K562 (cell line): ENCODE data around the gene TIMP2. TPM values are rescaled to one million over a fixed set of nuclear protein-coding genes. Genes with fewer than 3 reads are reported as not detected.
A peak's percentile ranks its signal among the peaks of the same experiment; 100 is the strongest.

Experiments
- ATAC-seq: fragments of 200-7000 bp; cut with Tn5 transposase; 3 replicates; pipeline ENCODE4 v1.9.1; 2020; ENCODE audit warnings: moderate library complexity
- BruUV-seq: library from RNA; stranded (reverse); fragments of 400-500 nt; replicated peaks from 2 replicates; lab custom pipeline; 2021; lab: Mats Ljungman, UMichigan
- CTCF ChIA-PET: fragments of 300-600 bp; formaldehyde crosslinking; extraction: SDS; loops from one replicate; lab custom pipeline; 2021; ENCODE audit warnings: low intra/inter-chr PET ratio; lab: Yijun Ruan, JAX
- POLR2A ChIA-PET: fragments of 300-600, 350-650 bp; sonication (Branson Sonifier 250); formaldehyde crosslinking; extraction: SDS; loops from one replicate; lab custom pipeline; 2021; ENCODE audit warnings: antibody characterized with exemption, inconsistent platforms; lab: Yijun Ruan, JAX
- DNase-seq, 4 experiments: peaks; one replicate each; pipeline versions ENCODE4 v3.0.0 to v3.0.0-alpha.2; 2011 to 2018; ENCODE audit warnings: low spot score in 3 of 4, mixed read lengths in 3 of 4; ENCODE audit errors: extremely low read depth in 1 of 4
- FAIRE-seq: peaks from 2 replicates; lab custom pipeline; 2011; peaks lifted over from hg19 to GRCh38; lab: Jason Lieb, UNC
- H2AFZ ChIP-seq: 2 replicates; pipeline ENCODE4 v1.6.0; 2011; ENCODE audit warnings: low read depth, low read length, control low read depth, inconsistent platforms
- H3K27ac ChIP-seq: fragments of 200-600 bp; 3 replicates; pipeline ENCODE4 v1.8.0; 2011; ENCODE audit warnings: low read depth, mild to moderate bottlenecking, control low read depth, inconsistent platforms, low read length, moderate library complexity, mixed read lengths; ENCODE audit errors: extremely low read depth
- H3K27me3 ChIP-seq, 2 experiments: fragments of 300-600 bp in 1 of 2; 2 replicates in 1 of 2; 3 replicates in 1 of 2; pipeline versions ENCODE4 v1.6.0 to v1.8.0; 2011; ENCODE audit warnings: inconsistent platforms in 2 of 2, low read length in 2 of 2, mild to moderate bottlenecking in 1 of 2, mixed read lengths in 1 of 2, moderate library complexity in 1 of 2; ENCODE audit not compliant: control insufficient read depth in 2 of 2, insufficient read depth in 2 of 2
- H3K36me3 ChIP-seq: fragments of 300-600 bp; 3 replicates; pipeline ENCODE4 v1.8.0; 2011; ENCODE audit warnings: mild to moderate bottlenecking, low read length, inconsistent platforms; ENCODE audit not compliant: control insufficient read depth, insufficient read depth
- H3K4me1 ChIP-seq, 2 experiments: fragments of 200-600 bp in 1 of 2; replicated peaks in 1 of 2; 2 replicates in 1 of 2; 3 replicates in 1 of 2; pipeline versions ENCODE4 v1.5.1 to v1.8.0; 2011; ENCODE audit warnings: inconsistent platforms in 2 of 2, low read length in 2 of 2, mild to moderate bottlenecking in 1 of 2, mixed read lengths in 1 of 2, moderate library complexity in 1 of 2; ENCODE audit not compliant: control insufficient read depth in 2 of 2, insufficient read depth in 2 of 2
- H3K4me2 ChIP-seq: 2 replicates; pipeline ENCODE4 v1.6.1; 2011; ENCODE audit warnings: low read length, control low read depth, inconsistent platforms, mixed read lengths; ENCODE audit not compliant: insufficient read depth
- H3K4me3 ChIP-seq: fragments of 200-600 bp; sonication (generic), shearing (Covaris generic); 2 replicates; pipeline ENCODE4 v1.5.1; 2016; ENCODE audit warnings: control low read depth, inconsistent platforms
- H3K79me2 ChIP-seq: fragments of 200-600 bp; 3 replicates; pipeline ENCODE4 v1.8.0; 2011; ENCODE audit warnings: low read length, inconsistent platforms; ENCODE audit not compliant: control insufficient read depth, insufficient read depth
- H3K9ac ChIP-seq, 2 experiments: 2 replicates each; pipeline versions ENCODE4 v1.6.0 to v1.6.1; 2011; ENCODE audit warnings: low read depth in 2 of 2, low read length in 2 of 2, control low read depth in 1 of 2, inconsistent platforms in 1 of 2, mild to moderate bottlenecking in 1 of 2, mixed read lengths in 1 of 2; ENCODE audit not compliant: insufficient read depth in 1 of 2
- H3K9me1 ChIP-seq: one replicate; pipeline ENCODE4 v1.6.0; 2011; ENCODE audit warnings: inconsistent platforms, mild to moderate bottlenecking, low read length, moderate library complexity; ENCODE audit not compliant: control insufficient read depth, insufficient read depth
- H3K9me3 ChIP-seq: replicated peaks from 2 replicates; pipeline ENCODE4 v1.5.1; 2011; ENCODE audit warnings: low read depth, low read length, inconsistent platforms; ENCODE audit not compliant: control insufficient read depth, insufficient read depth
- H4K20me1 ChIP-seq: replicated peaks from 2 replicates; pipeline ENCODE4 v1.6.1; 2011; ENCODE audit warnings: low read length, inconsistent platforms, mixed read lengths; ENCODE audit not compliant: control insufficient read depth, insufficient read depth
- BMI1 ChIP-seq: fragments of 150-350 bp; IDR thresholded peaks from 2 replicates; pipeline ENCODE4 v1.6.1; 2014; ENCODE audit warnings: low read length
- ETS2 ChIP-seq: IDR thresholded peaks from 2 replicates; pipeline ENCODE4 v1.6.1; 2016; ENCODE audit warnings: borderline replicate concordance, missing genetic modification characterization, mild to moderate bottlenecking, moderate library complexity, missing compliant biosample characterization; ENCODE audit not compliant: poor library complexity, severe bottlenecking
- GTF3C2 ChIP-seq: IDR thresholded peaks from 3 replicates; pipeline ENCODE4 v1.6.1; 2011; ENCODE audit warnings: borderline replicate concordance, mild to moderate bottlenecking, moderate library complexity; ENCODE audit not compliant: insufficient read length; ENCODE audit errors: extremely low read depth
- HBP1 ChIP-seq: fragments of 450-650 bp; formaldehyde crosslinking; IDR thresholded peaks from 2 replicates; pipeline ENCODE4 v1.4.0; 2022; ENCODE audit warnings: missing genetic modification characterization
- IRF9 ChIP-seq: fragments of 450-650 bp; IDR thresholded peaks from 2 replicates; pipeline ENCODE4 v1.6.1; 2016; ENCODE audit warnings: missing biosample characterization, missing genetic modification characterization
- MTA3 ChIP-seq: fragments of 450-650 bp; formaldehyde crosslinking; IDR thresholded peaks from 2 replicates; pipeline ENCODE4 v1.6.1; 2017; ENCODE audit warnings: mild to moderate bottlenecking, borderline replicate concordance
- NFRKB ChIP-seq: fragments of 450-650 bp; IDR thresholded peaks from 2 replicates; pipeline ENCODE4 v1.6.1; 2016; ENCODE audit warnings: low read depth
- NR2C2 ChIP-seq, 2 experiments: fragments of 200-800 bp in 1 of 2; sonication (Bioruptor generic) in 1 of 2; sonication (generic) in 1 of 2; formaldehyde crosslinking in 1 of 2; IDR thresholded peaks; 2 replicates each; pipeline versions ENCODE4 v1.6.1 to v1.8.0; 2016 to 2022; ENCODE audit warnings: mild to moderate bottlenecking in 1 of 2, missing compliant biosample characterization in 1 of 2, missing genetic modification characterization in 1 of 2, missing genetic modification reagents in 1 of 2
- PHTF2 ChIP-seq: fragments of 250-450 bp; sonication (Bioruptor Pico); IDR thresholded peaks from 2 replicates; pipeline ENCODE4 v1.5.0; 2021; ENCODE audit warnings: mild to moderate bottlenecking
- RUNX1 ChIP-seq: sonication (generic); IDR thresholded peaks from 2 replicates; pipeline ENCODE4 v1.6.1; 2016; ENCODE audit warnings: antibody characterized with exemption, low read depth
- SRSF9 ChIP-seq: fragments of 200-400 bp; formaldehyde crosslinking; IDR thresholded peaks from 2 replicates; pipeline ENCODE4 v1.6.1; 2017; ENCODE audit warnings: low read depth, low read length, borderline replicate concordance
- TCF3 ChIP-seq: sonication (generic); formaldehyde crosslinking; IDR thresholded peaks from 2 replicates; pipeline ENCODE4 v1.4.0; 2020; ENCODE audit warnings: mild to moderate bottlenecking, missing genetic modification reagents
- TCF7 ChIP-seq: sonication (generic); IDR thresholded peaks from 2 replicates; pipeline ENCODE4 v1.6.1; 2016; ENCODE audit warnings: antibody characterized with exemption, borderline replicate concordance
- ZNF175 ChIP-seq: fragments of 200-800 bp; sonication (Bioruptor generic); IDR thresholded peaks from 2 replicates; pipeline ENCODE4 v1.6.1; 2016; ENCODE audit warnings: low read depth, mild to moderate bottlenecking, missing genetic modification characterization, missing compliant biosample characterization
- WGBS: fragments of 100-300 bp; shearing (Covaris generic); methylation state at CpG from one replicate; pipeline ENCODE4 v1.1.6; 2016; ENCODE audit warnings: low coverage, mixed read lengths; ENCODE audit not compliant: insufficient coverage; ENCODE audit errors: missing lambda C conversion rate; 5-methylcytosine and 5-hydroxymethylcytosine counted together
- in situ Hi-C: fragments of 300-500 bp; cut with MboI; formaldehyde crosslinking; loops from 4 replicates; pipeline ENCODE4 v1.15.0; 2018; ENCODE audit warnings: inconsistent platforms, mixed read lengths
- intact Hi-C: fragments of 100-400 bp; cut with micrococcal nuclease; formaldehyde crosslinking; loops from 2 replicates; pipeline ENCODE4 v1.14.2; 2022
- polyA plus RNA-seq, 8 experiments: library from polyadenylated mRNA; depleted of rRNA in 4 of 8; stranded (reverse) in 5 of 8; unstranded in 3 of 8; fragments of >200 nt; fragmentation: Nextera tagmentation in 2 of 8; fragmentation: Illumina TruSeq in 1 of 8; extraction: Ambion mirVana in 2 of 8; extraction: Trizol in 1 of 8; gene quantifications; 2 replicates each; pipeline versions ENCODE4 v1.2.1 to v1.2.3, GENCODE V29; 2011 to 2014; ENCODE audit warnings: inconsistent platforms in 1 of 8, missing spikeins in 1 of 8
- total RNA-seq, 7 experiments: library from RNA; depleted of rRNA in 6 of 7; stranded (reverse); fragments of >200 nt in 6 of 7; fragmentation: Illumina TruSeq in 2 of 7; extraction: Trizol in 2 of 7; gene quantifications; 2 replicates each; pipeline versions ENCODE4 v1.2.1 to v1.2.3, GENCODE V29; 2011 to 2021; ENCODE audit warnings: low replicate concordance in 1 of 7

Gene TIMP2
- total and polyA plus RNA-seq, 9 of the 15 experiments (the other 6 are each of a cell fraction or from before 2014, with no cell fraction given) = 0.55 TPM; not detected in 8

- TF ChIP-seq NR2C2 (CRISPR knock-in tag; IDR thresholded peaks at IDR 0.05) (no peak), NR2C2 (tag; IDR thresholded peaks at IDR 0.05) (0 out of 2 replicates have a peak, but pooled peaks have one; percentile 1), TCF7 (no peak), TCF3 (CRISPR knock-in tag) (peak; percentile 6; the same call in 1 of the 2 replicates)
- TF ChIP-seq, all 486 proteins: peak for 8
Observed at GRCh38 chr17:78883533-78884131, 41.6 kb downstream of the TIMP2 start (continued).

- DNase-seq (peak; percentile 78 to 85 (median 82)), ATAC-seq (peak; percentile 90), FAIRE-seq (peak; percentile 95)
- BruUV-seq = no TSS peak
- peaks cover 24 to 45% of the 10 kb centered on the region in 2 experiments; a peak in 4 of 5 replicates for H3K27me3 ChIP-seq
- peaks cover 4% of the 10 kb centered on the region for H3K9me1 ChIP-seq
- intact Hi-C loops (no loop called here), in situ Hi-C loops (loop anchor here (5.0 kb wide), 1 partner anchor 84 kb away; no protein-coding TSS in a partner anchor)
- no peaks in the 10 kb centered on the region for H3K9me3 ChIP-seq
- POLR2A ChIA-PET = interaction anchor here (0.6 kb wide), 1 partner anchor 33 kb away, joined by 3 read pairs; no protein-coding TSS in a partner anchor
- CTCF ChIA-PET = no interaction called here
- H3K4me3 ChIP-seq = no peak overlapping the region
- peak overlapping the region; percentile 14; a peak in 3 of 4 replicates for H3K9ac ChIP-seq
- peaks cover 16 to 34% of the 10 kb centered on the region in 2 experiments for H3K4me1 ChIP-seq
- peak overlapping the region; percentile 91 for H2AFZ ChIP-seq
- no peaks in the 10 kb centered on the region for H3K36me3 ChIP-seq
- H3K79me2 ChIP-seq = no peaks in the 10 kb centered on the region
- H4K20me1 ChIP-seq = peaks cover 4% of the 10 kb centered on the region; the same call in 1 of the 2 replicates
- peak overlapping the region; percentile 57 for H3K4me2 ChIP-seq
- 18% methylated on average over 10 of the region's 10 CpGs for WGBS
- H3K27ac ChIP-seq = peak overlapping the region; percentile 68; the same call in 2 of the 3 replicates
- TF ChIP-seq ETS2 (tag) (no peak), GTF3C2 (no peak), NFRKB (peak; percentile 8; the same call in 1 of the 2 replicates), ZNF175 (CRISPR knock-in tag) (no peak; the same call in 1 of the 2 replicates), PHTF2 (CRISPR knock-in tag) (no peak), HBP1 (CRISPR knock-in tag) (no peak), IRF9 (tag) (no peak), BMI1 (no peak), RUNX1 (no peak), SRSF9 (no peak), MTA3 (0 out of 2 replicates have a peak, but pooled peaks have one; percentile 44)
Observed at GRCh38 chr17:78883089-78883532, 42.1 kb downstream of the TIMP2 start.
